Endothelial cell of umbilical vein (primary cell): Measurements from ENCODE around the gene GABPB1. TPM values are rescaled to one million over a fixed set of nuclear protein-coding genes. Genes with fewer than 3 reads are reported as not detected.

ENCODE experiments used
- BruUV-seq: library from RNA; stranded (reverse); fragments of 400-500 nt; replicated peaks from 2 replicates; lab custom pipeline; 2021; lab: Mats Ljungman, UMichigan
- CTCF ChIA-PET: fragments of 300-600, 350-600 bp; sonication (Branson Sonifier 250); formaldehyde crosslinking; loops from one replicate; lab custom pipeline; 2021; ENCODE audit warnings: antibody characterized with exemption, inconsistent platforms; lab: Charles Lee
- POLR2A ChIA-PET: fragments of 300-600, 350-600 bp; sonication (Branson Sonifier 250); formaldehyde crosslinking; loops from one replicate; lab custom pipeline; 2021; ENCODE audit warnings: antibody characterized with exemption, inconsistent platforms; lab: Charles Lee
- DNase-seq: peaks from one replicate; pipeline ENCODE4 v3.0.0-alpha.2; 2011; ENCODE audit warnings: low read depth, low spot score
- FAIRE-seq: peaks from 2 replicates; lab custom pipeline; 2011; peaks lifted over from hg19 to GRCh38; lab: Jason Lieb, UNC
- H2AFZ ChIP-seq: 2 replicates; pipeline ENCODE4 v1.6.0; 2012; ENCODE audit warnings: low read depth, low read length, control low read depth, inconsistent platforms
- H3K27ac ChIP-seq: 2 replicates; pipeline ENCODE4 v1.5.1; 2011; ENCODE audit warnings: low read depth, mild to moderate bottlenecking, control low read depth, low read length, moderate library complexity; ENCODE audit not compliant: insufficient read depth
- H3K27me3 ChIP-seq, 2 experiments: 2 replicates each; pipeline versions ENCODE4 v1.6.0 to v1.6.1; 2011; ENCODE audit warnings: low read length in 2 of 2, mixed read lengths in 1 of 2; ENCODE audit not compliant: control insufficient read depth in 2 of 2, insufficient read depth in 2 of 2
- H3K36me3 ChIP-seq, 2 experiments: 2 replicates in 1 of 2; 3 replicates in 1 of 2; pipeline ENCODE4 v1.5.1; 2011; ENCODE audit warnings: low read length in 2 of 2, mild to moderate bottlenecking in 1 of 2, moderate library complexity in 1 of 2; ENCODE audit not compliant: control insufficient read depth in 2 of 2, insufficient read depth in 2 of 2; ENCODE audit errors: extremely low read depth in 1 of 2
- H3K4me1 ChIP-seq: 3 replicates; pipeline ENCODE4 v1.5.1; 2011; ENCODE audit warnings: mild to moderate bottlenecking, low read length; ENCODE audit not compliant: control insufficient read depth, insufficient read depth; ENCODE audit errors: extremely low read depth
- H3K4me2 ChIP-seq: 2 replicates; pipeline ENCODE4 v1.6.1; 2011; ENCODE audit warnings: low read length, control low read depth, mixed read lengths; ENCODE audit not compliant: insufficient read depth
- H3K4me3 ChIP-seq, 3 experiments: fragments of 200-600 bp in 1 of 3; sonication (generic), shearing (Covaris generic) in 1 of 3; replicated peaks in 1 of 3; 2 replicates each; pipeline ENCODE4 v1.5.1; 2011 to 2016; ENCODE audit warnings: control low read depth in 3 of 3, low read length in 3 of 3, mild to moderate bottlenecking in 2 of 3, inconsistent platforms in 1 of 3, low read depth in 1 of 3, moderate library complexity in 1 of 3; ENCODE audit not compliant: insufficient read depth in 1 of 3
- H3K79me2 ChIP-seq: 2 replicates; pipeline ENCODE4 v1.6.0; 2012; ENCODE audit warnings: low read length, inconsistent platforms; ENCODE audit not compliant: control insufficient read depth, insufficient read depth
- H3K9ac ChIP-seq: replicated peaks from 2 replicates; pipeline ENCODE3; 2011; ENCODE audit warnings: low read length, control low read depth; ENCODE audit not compliant: insufficient read depth; ENCODE audit errors: extremely low read depth
- H3K9me1 ChIP-seq: replicated peaks from 3 replicates; pipeline ENCODE4 v1.6.0; 2011; ENCODE audit warnings: mild to moderate bottlenecking, low read length; ENCODE audit not compliant: control insufficient read depth, insufficient read depth; ENCODE audit errors: extremely low read depth
- H3K9me3 ChIP-seq: replicated peaks from 2 replicates; pipeline ENCODE4 v1.5.1; 2012; ENCODE audit warnings: low read length, inconsistent platforms; ENCODE audit not compliant: control insufficient read depth, insufficient read depth
- H4K20me1 ChIP-seq: replicated peaks from 2 replicates; pipeline ENCODE3; 2011; ENCODE audit warnings: mild to moderate bottlenecking, low read length; ENCODE audit not compliant: control insufficient read depth, insufficient read depth; ENCODE audit errors: extremely low read depth
- EZH2 ChIP-seq: IDR thresholded peaks from 2 replicates; pipeline ENCODE4 v1.6.1; 2012; ENCODE audit warnings: borderline replicate concordance, low read depth, mild to moderate bottlenecking, moderate library complexity, low read length, inconsistent platforms; ENCODE audit not compliant: severe bottlenecking
- FOS ChIP-seq: IDR thresholded peaks from 2 replicates; pipeline ENCODE4 v1.6.1; 2011; ENCODE audit warnings: mild to moderate bottlenecking, low read length, moderate library complexity, borderline replicate concordance; ENCODE audit not compliant: insufficient read depth
- GATA2 ChIP-seq: IDR thresholded peaks from 2 replicates; pipeline ENCODE4 v1.7.0; 2011; ENCODE audit warnings: low read depth, mild to moderate bottlenecking, moderate library complexity, mixed read lengths, low read length; ENCODE audit not compliant: insufficient read length, insufficient read depth
- JUN ChIP-seq: IDR thresholded peaks from 2 replicates; pipeline ENCODE4 v1.6.1; 2011; ENCODE audit warnings: borderline replicate concordance, low read depth; ENCODE audit not compliant: insufficient read length, insufficient read depth
- MYC ChIP-seq: IDR thresholded peaks from one replicate; pipeline ENCODE4 v1.6.1; 2011; ENCODE audit warnings: mild to moderate bottlenecking, low read depth, low read length
- POLR2A ChIP-seq: IDR thresholded peaks from 2 replicates; pipeline ENCODE4 v1.6.1; 2012; ENCODE audit warnings: low read depth, mild to moderate bottlenecking, control low read depth, low read length
- POLR2AphosphoS5 ChIP-seq: IDR thresholded peaks from 2 replicates; pipeline ENCODE4 v1.6.1; 2012; ENCODE audit warnings: low read depth, mild to moderate bottlenecking, control low read depth, low read length, moderate library complexity; ENCODE audit not compliant: insufficient read depth
- dilution Hi-C: fragments of 300-500 bp; cut with MboI; formaldehyde crosslinking; loops from one replicate; pipeline ENCODE4 v1.15.0; 2019; ENCODE audit warnings: low sequenced_read_pairs; ENCODE audit not compliant: extremely low pct_ligation_motif_present
- intact Hi-C: fragments of 100-400 bp; cut with micrococcal nuclease; formaldehyde crosslinking; loops from one replicate; pipeline ENCODE4 v1.10.0; 2022
- polyA plus RNA-seq, 4 experiments: library from polyadenylated mRNA; depleted of rRNA in 3 of 4; stranded (reverse) in 3 of 4; unstranded in 1 of 4; fragments of >200 nt; gene quantifications; 2 replicates each; pipeline versions ENCODE4 v1.2.1 to v1.2.3, GENCODE V29; 2011 to 2012; ENCODE audit warnings: missing spikeins in 1 of 4
- total RNA-seq: library from RNA; stranded (reverse); gene quantifications from 2 replicates; pipeline ENCODE4 v1.2.3, GENCODE V29; 2021
- TF ChIP-seq, protein P1 (sequence below), 2 donors: IDR thresholded peaks; 1 replicate in 1 of 2; 2 replicates in 1 of 2; pipeline ENCODE4 v1.5.1; 2011; ENCODE audit warnings: low read length in 2 of 2, mild to moderate bottlenecking in 2 of 2, moderate library complexity in 2 of 2, control low read depth in 1 of 2, inconsistent platforms in 1 of 2, low read depth in 1 of 2; ENCODE audit not compliant: insufficient read depth in 1 of 2; ENCODE audit errors: extremely low read depth in 1 of 2
- TF ChIP-seq, protein P2 (sequence below): IDR thresholded peaks from 2 replicates; pipeline ENCODE4 v1.6.1; 2011; ENCODE audit not compliant: insufficient read depth, insufficient read length

The GABPB1 gene
- total and polyA plus RNA-seq, 2 donors (not counting 3 experiments of a cell fraction or from before 2014, with no cell fraction given), result 42.3 to 59.7 TPM

DNA sequence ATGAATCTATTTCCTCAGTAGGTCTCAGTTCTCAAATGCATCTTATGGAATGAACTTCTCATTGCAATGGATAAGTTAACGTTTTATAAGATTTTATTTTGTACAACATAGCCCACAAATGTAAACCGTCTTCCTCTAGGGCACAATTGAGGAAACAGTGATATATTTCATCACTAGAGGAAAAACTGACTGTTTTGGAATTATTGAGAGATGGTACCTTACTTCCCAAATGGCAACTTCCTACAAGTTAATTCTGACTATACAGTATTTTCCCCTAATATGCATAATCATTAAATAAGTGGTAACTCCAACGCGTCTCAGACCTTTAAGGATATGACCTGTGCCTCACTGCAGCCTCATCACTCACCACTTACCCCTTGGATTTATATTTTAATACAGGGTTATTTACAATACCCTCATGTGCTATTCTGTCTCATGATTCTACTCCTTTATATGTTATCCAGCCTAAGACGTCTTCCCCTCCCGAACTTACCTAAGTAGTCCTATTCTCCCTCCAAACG, 13.3 kb downstream of the GABPB1 start:
- no peak for FAIRE-seq
- dilution Hi-C loops, result no loop called here
- Histone ChIP-seq H3K9ac (no peak overlapping the region), H3K9me3 (no peaks in the 10 kb centered on the region), H3K27me3 (no peaks in the 10 kb centered on the region), H4K20me1 (peaks cover 8% of the 10 kb centered on the region), H2AFZ (no peak overlapping the region), H3K79me2 (peaks cover 56% of the 10 kb centered on the region), H3K4me1 (no peaks in the 10 kb centered on the region), H3K27ac (no peak overlapping the region), H3K9me1 (no peaks in the 10 kb centered on the region), H3K4me2 (no peak overlapping the region), H3K4me3 (no peak overlapping the region), H3K36me3 (peaks cover 0 to 2% of the 10 kb centered on the region in 2 experiments)
- ChIA-PET CTCF (no interaction called here), POLR2A (no interaction called here)
- intact Hi-C loops, result no loop called here
- TF ChIP-seq FOS (no peak), JUN (no peak), POLR2AphosphoS5 (no peak), GATA2 (no peak), EZH2 (no peak), MYC (no peak), POLR2A (no peak)
- TF ChIP-seq, protein P1, sequence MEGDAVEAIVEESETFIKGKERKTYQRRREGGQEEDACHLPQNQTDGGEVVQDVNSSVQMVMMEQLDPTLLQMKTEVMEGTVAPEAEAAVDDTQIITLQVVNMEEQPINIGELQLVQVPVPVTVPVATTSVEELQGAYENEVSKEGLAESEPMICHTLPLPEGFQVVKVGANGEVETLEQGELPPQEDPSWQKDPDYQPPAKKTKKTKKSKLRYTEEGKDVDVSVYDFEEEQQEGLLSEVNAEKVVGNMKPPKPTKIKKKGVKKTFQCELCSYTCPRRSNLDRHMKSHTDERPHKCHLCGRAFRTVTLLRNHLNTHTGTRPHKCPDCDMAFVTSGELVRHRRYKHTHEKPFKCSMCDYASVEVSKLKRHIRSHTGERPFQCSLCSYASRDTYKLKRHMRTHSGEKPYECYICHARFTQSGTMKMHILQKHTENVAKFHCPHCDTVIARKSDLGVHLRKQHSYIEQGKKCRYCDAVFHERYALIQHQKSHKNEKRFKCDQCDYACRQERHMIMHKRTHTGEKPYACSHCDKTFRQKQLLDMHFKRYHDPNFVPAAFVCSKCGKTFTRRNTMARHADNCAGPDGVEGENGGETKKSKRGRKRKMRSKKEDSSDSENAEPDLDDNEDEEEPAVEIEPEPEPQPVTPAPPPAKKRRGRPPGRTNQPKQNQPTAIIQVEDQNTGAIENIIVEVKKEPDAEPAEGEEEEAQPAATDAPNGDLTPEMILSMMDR (IDR thresholded peaks at IDR 0.05; ENCODE audit: extremely low read depth in 1 of 2, insufficient read depth in 1 of 2, low read depth in 1 of 2, low read length in 2 of 2), result no peak
- TF ChIP-seq, protein P2, sequence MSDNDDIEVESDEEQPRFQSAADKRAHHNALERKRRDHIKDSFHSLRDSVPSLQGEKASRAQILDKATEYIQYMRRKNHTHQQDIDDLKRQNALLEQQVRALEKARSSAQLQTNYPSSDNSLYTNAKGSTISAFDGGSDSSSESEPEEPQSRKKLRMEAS, result no peak
- BruUV-seq, result no TSS peak
- no peak for DNase-seq
